ENCODE measurements around the gene AGAP9. TPM values are rescaled to one million over a fixed set of nuclear protein-coding genes. Genes with fewer than 3 reads are reported as not detected.
"Not testable (repeated sequence)": the region's sequence is repeated elsewhere in the genome, so short reads cannot be mapped to it uniquely, and the experiment has no call there.

The AGAP9 gene
- total RNA-seq, 1 experiment from 2014 or later: 8.6 TPM

DNA sequence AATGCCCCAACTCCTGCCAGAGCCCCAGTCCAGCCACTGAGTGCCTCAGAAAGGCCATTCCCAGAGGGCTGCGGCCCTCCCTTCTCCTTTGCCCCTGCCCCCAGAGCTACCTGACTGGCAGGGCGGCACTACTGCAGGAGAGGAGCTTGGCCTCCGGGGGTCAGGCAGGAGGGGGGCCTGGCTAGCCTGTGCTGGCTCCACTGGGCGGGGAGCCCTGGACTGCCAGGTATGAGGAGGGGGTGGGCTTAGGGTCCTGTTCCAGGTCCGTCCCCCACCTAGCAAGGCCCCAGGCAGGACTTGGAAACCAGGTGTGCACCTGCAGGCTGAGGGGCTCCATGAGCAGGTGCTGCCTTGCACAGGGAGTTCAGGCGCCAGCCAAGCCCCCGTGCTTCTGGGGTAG lies 43.3 kb upstream of the AGAP9 start:
- not testable (repeated sequence) for H2BK5ac ChIP-seq (ENCODE audit: insufficient read length, low read length); H2BK12ac ChIP-seq (ENCODE audit: insufficient read length, low read depth, low read length); H3K4ac ChIP-seq (ENCODE audit: low read depth, low read length); H3K4me1 ChIP-seq (ENCODE audit: insufficient read depth, low read length); H3K9ac ChIP-seq (ENCODE audit: extremely low read depth, insufficient read length, low read length); H4K5ac ChIP-seq (ENCODE audit: insufficient read length, low read depth, low read length); H3T11ph ChIP-seq (ENCODE audit: low read length); H3K4me1 Mint-ChIP-seq; H3K79me1 ChIP-seq (ENCODE audit: insufficient read depth, low read depth, low read length, poor library complexity, severe bottlenecking); H3K56ac ChIP-seq (ENCODE audit: insufficient read length, low read depth, low read length); H3K79me2 ChIP-seq (ENCODE audit: insufficient read depth, low read length); H3K9me3 Mint-ChIP-seq; H2BK20ac ChIP-seq (ENCODE audit: low read depth, low read length, poor library complexity, severe bottlenecking); H3K27me3 ChIP-seq (ENCODE audit: insufficient read depth, low read length); H3K9me3 ChIP-seq (ENCODE audit: control insufficient read depth, low read depth, low read length); H4K8ac ChIP-seq (replicated peaks; ENCODE audit: insufficient read length, low read depth, low read length); DNase-seq; H2AK5ac ChIP-seq (ENCODE audit: insufficient read length, low read length); H2AFZ ChIP-seq (ENCODE audit: low read length); H2BK120ac ChIP-seq (ENCODE audit: low read depth, low read length, poor library complexity, severe bottlenecking); H3K27ac ChIP-seq (ENCODE audit: insufficient read length, low read depth, low read length); H3K18ac ChIP-seq (ENCODE audit: insufficient read length, low read depth, low read length); H3K27me3 Mint-ChIP-seq (ENCODE audit: low read depth); H3K23me2 ChIP-seq (ENCODE audit: insufficient read length, low read depth, low read length, poor library complexity, severe bottlenecking); H3K4me3 Mint-ChIP-seq; H3K23ac ChIP-seq (ENCODE audit: insufficient read length, low read depth, low read length); H3K4me2 ChIP-seq (ENCODE audit: insufficient read depth, insufficient read length, low read length); H4K91ac ChIP-seq (ENCODE audit: insufficient read length, low read depth, low read length); H3K14ac ChIP-seq (ENCODE audit: insufficient read depth, low read length); H3K27ac Mint-ChIP-seq; H2BK15ac ChIP-seq (ENCODE audit: low read depth, low read length); H4K20me1 ChIP-seq (ENCODE audit: control insufficient read depth, insufficient read depth, insufficient read length); H3K36me3 Mint-ChIP-seq (ENCODE audit: insufficient read depth in 1 of 3, low read depth in 3 of 3)
- no CpG with 5 or more reads among the region's 7 CpGs for WGBS (ENCODE audit: extremely low coverage, insufficient read length, low lambda C conversion rate)

- not testable (repeated sequence) for H3K23ac ChIP-seq (ENCODE audit: insufficient read length, low read depth, low read length); H2BK5ac ChIP-seq (ENCODE audit: insufficient read length, low read length); H3K14ac ChIP-seq (ENCODE audit: insufficient read depth, low read length); H3K4me3 Mint-ChIP-seq; H3K4me2 ChIP-seq (ENCODE audit: insufficient read depth, insufficient read length, low read length); H3K27ac Mint-ChIP-seq; H4K20me1 ChIP-seq (ENCODE audit: control insufficient read depth, insufficient read depth, insufficient read length); H2BK15ac ChIP-seq (ENCODE audit: low read depth, low read length); H3K27me3 ChIP-seq (ENCODE audit: insufficient read depth, low read length); H3K9me3 ChIP-seq (ENCODE audit: control insufficient read depth, low read depth, low read length); H3K36me3 Mint-ChIP-seq (ENCODE audit: insufficient read depth in 1 of 3, low read depth in 3 of 3); H4K8ac ChIP-seq (replicated peaks; ENCODE audit: insufficient read length, low read depth, low read length); H4K5ac ChIP-seq (ENCODE audit: insufficient read length, low read depth, low read length); H3K4me1 Mint-ChIP-seq; H3K4ac ChIP-seq (ENCODE audit: low read depth, low read length); H2AK5ac ChIP-seq (ENCODE audit: insufficient read length, low read length); H3K23me2 ChIP-seq (ENCODE audit: insufficient read length, low read depth, low read length, poor library complexity, severe bottlenecking); H3K18ac ChIP-seq (ENCODE audit: insufficient read length, low read depth, low read length); H3K79me1 ChIP-seq (ENCODE audit: insufficient read depth, low read depth, low read length, poor library complexity, severe bottlenecking); H2BK120ac ChIP-seq (ENCODE audit: low read depth, low read length, poor library complexity, severe bottlenecking); H2BK12ac ChIP-seq (ENCODE audit: insufficient read length, low read depth, low read length); H3K79me2 ChIP-seq (ENCODE audit: insufficient read depth, low read length); H3K9ac ChIP-seq (ENCODE audit: extremely low read depth, insufficient read length, low read length); H3K4me1 ChIP-seq (ENCODE audit: insufficient read depth, low read length); H3K9me3 Mint-ChIP-seq; H3T11ph ChIP-seq (ENCODE audit: low read length); H3K27ac ChIP-seq (ENCODE audit: insufficient read length, low read depth, low read length); H2AFZ ChIP-seq (ENCODE audit: low read length); DNase-seq; H3K56ac ChIP-seq (ENCODE audit: insufficient read length, low read depth, low read length); H4K91ac ChIP-seq (ENCODE audit: insufficient read length, low read depth, low read length); H2BK20ac ChIP-seq (ENCODE audit: low read depth, low read length, poor library complexity, severe bottlenecking); H3K27me3 Mint-ChIP-seq (ENCODE audit: low read depth)
- WGBS (ENCODE audit: extremely low coverage, insufficient read length, low lambda C conversion rate): no CpG with 5 or more reads among the region's 18 CpGs
Measured at GRCh38 chr10:47566108-47566699, 42.8 kb upstream of the AGAP9 start.

Data from H9 (cell line).